Ovary (tissue), 3 donors: ENCODE data around the gene ARHGEF11.

Experiments used
- CTCF ChIP-seq, 3 donors: fragments of 450-650 bp in 2 of 3; fragments of 200-600 bp in 1 of 3; IDR thresholded peaks; one replicate each; pipeline versions ENCODE4 v1.5.1 to v1.8.0; 2016 to 2022; ENCODE audit warnings: antibody characterized with exemption in 3 of 3, mild to moderate bottlenecking in 1 of 3
- POLR2A ChIP-seq: fragments of 450-650 bp; IDR thresholded peaks from one replicate; pipeline ENCODE4 v1.6.1; 2017; ENCODE audit warnings: antibody characterized with exemption, mild to moderate bottlenecking, moderate library complexity
- donor health status: DM: no; HTN: no; CAD: no.

- TF ChIP-seq CTCF (IDR thresholded peaks at IDR 0.05), result no peak
- no peak for TF ChIP-seq POLR2A
These were observed 152.2 kb downstream of the ARHGEF11 start, which contains the start of gene PEAR1 for GRCh38 chr1:156893048-156893953.
